ENCODE data around the gene ZNF563.
"Not testable (repeated sequence)": the region's sequence is repeated elsewhere in the genome, so short reads cannot be mapped to it uniquely, and the experiment has no call there.

ZNF563 gene

DNA sequence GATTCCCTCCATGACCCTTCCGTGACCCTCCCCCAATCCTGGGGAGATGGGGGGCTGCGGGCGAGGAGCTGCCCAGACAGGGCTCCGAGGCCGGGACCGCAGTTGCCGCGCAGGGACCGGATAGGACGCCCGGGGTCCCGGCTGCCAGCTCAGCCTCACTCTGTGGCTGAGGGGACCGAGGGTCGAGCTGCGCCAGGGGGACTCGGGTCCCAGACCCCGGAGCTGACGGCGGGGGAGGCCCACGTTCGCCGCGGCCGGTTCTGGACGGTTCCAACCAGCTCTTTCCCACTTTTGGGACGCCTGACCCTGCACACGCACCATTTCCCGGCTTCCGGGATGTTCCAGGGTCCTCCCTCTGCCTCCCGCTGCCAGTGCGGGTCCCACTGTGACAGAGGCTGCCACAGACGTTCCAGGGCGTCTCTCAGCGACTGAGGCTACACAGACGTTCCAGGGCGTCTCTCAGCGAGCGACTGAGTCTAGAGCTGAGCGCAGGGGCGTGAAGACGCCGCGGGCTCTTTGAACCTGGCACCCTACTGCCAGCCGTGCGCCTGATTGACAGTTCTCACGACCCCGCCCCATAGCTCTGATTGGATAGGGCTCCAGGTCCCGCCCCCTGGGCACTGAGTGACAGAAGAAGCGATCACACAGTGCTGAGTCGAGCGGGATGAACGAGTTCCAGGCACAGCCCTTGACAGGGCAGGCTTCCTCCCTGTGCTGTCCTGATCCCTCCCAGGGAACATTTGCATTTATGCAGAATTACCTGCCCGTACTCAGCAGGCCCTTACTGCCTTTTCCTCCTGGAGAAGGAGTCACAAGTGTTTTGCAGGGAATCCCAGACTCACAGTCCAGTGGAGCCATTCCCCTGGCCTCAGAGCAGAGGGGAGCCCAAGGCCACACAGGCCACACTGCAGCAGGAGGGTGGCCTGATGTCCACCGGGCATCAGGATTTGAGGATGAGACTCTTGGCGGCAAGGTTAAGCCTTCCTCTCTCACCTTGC is at the start of gene ZNF563:
Gene ZNF563, minus strand, starts transcription at position 472 of the 998 bp plus-strand sequence. Its CDS starts 151 bp downstream, at position 321.
- peak; percentile 98 for DNase-seq

DNA sequence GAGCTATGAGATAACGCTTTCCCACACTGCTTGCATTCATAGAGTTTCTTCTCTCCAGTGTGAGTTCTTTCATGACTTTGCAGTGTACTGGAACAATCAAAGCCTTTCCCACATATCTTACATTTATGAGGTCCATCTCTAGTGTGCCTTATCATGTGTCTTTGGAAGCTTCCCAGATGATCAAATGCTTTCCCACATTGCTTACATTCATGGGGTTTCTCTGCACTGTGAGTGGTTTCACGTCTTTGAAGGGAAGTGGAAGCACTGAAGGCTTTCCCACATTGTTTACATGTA is 47.0 kb upstream of the ZNF563 start:
- no peak for DNase-seq

DNA sequence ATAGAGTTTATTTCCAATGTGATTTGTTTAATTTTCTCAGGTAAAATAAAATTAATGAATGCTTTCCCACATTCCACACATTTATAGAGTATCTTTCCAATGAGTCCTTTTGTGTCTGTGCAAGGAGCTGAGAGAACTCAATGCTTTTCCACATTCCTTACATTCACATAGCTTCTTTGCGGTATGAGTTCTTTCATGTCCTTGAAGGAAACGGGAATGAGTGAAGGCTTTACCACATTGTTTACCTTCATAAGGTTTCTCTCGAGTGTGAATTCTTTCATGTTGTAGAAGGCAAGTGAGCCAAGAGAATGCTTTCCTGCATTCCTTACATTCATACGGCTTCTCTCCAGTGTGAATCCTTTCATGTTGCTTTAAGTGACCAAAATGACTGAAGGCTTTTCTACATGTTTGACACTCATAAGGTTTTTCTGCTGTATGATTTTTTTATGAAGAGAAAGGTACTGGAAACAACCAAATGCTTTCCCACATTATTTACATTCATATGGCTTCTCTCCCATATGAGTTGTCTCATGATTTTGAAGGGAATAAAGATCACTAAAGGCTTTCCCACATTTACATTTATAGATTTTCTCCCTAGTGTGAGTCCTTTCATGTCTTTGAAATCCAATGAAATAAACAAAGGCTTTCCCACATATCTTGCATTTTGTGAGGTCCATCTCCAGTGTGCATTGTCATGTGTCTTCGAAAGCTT is 46.5 kb upstream of the ZNF563 start:
- DNase-seq: no peak

DNA sequence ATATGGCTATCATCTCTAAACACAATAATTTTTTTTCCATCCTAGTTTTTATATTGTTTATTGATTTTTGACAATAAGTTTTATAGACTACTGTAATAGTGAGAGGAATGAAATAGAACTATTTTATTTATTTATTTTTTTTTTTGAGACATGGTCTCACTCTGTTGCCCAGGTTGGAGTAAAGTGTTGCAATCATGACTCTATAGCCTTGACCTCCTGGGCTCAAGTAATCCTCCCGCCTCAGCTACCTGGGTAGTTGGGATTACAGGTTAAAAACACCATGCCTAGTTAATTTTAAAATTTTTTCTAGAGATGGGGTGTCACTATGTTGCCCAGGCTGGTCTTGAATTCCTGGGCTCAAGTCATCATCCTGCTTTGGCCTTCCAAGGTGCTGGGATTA is 40.6 kb upstream of the ZNF563 start:
- no peak for DNase-seq

DNA sequence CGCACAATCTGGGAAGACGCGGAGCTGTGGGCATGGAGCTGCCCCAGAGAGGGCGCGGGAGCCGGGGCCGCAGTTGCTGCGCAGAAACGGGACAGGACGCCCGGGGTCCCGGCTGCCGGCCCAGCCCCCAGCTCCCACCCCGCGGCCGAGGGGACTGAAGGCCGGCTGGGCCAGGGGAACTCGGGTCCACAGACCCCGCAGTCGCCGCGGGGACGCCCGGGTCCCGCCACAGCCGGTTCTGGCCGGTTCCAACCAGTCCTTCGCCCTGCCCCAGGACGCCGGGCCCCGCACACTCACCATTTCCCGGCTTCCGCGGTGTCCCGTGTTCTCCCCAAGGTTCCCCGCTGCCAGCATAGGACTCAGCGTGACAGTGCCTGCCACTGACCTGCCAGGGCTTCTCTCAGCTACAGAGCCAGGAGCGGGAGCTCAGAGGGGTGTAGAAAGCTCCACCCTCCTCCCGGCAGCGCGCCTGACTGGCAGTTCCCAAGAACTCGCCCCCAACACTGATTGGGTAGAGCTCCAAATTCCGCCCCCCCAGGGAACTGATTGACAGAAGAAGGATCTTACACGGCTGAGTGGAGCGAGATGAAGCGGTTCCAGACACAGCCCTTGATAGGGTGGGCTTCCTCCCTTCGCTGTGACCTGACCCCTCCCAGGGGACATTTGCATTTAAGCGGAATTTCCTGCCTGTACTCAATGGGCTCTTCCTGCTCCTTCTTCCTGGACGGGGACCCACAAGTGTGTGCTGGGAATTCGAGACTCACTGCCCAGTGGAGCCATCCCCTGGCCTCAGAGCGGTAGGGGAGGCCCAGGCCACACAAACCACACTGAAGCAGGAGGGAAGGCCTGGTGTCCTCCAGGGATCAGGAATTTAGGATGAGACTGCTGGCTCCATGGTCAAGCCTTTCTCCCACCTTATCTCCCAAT is 32.1 kb upstream of the ZNF563 start, which contains the start of gene ZNF442:
Gene ZNF442, minus strand, starts transcription at position 448 of the 927 bp plus-strand sequence. CDS start 2,052 bp downstream, outside the sequence.
- DNase-seq: peak; percentile 98

DNA sequence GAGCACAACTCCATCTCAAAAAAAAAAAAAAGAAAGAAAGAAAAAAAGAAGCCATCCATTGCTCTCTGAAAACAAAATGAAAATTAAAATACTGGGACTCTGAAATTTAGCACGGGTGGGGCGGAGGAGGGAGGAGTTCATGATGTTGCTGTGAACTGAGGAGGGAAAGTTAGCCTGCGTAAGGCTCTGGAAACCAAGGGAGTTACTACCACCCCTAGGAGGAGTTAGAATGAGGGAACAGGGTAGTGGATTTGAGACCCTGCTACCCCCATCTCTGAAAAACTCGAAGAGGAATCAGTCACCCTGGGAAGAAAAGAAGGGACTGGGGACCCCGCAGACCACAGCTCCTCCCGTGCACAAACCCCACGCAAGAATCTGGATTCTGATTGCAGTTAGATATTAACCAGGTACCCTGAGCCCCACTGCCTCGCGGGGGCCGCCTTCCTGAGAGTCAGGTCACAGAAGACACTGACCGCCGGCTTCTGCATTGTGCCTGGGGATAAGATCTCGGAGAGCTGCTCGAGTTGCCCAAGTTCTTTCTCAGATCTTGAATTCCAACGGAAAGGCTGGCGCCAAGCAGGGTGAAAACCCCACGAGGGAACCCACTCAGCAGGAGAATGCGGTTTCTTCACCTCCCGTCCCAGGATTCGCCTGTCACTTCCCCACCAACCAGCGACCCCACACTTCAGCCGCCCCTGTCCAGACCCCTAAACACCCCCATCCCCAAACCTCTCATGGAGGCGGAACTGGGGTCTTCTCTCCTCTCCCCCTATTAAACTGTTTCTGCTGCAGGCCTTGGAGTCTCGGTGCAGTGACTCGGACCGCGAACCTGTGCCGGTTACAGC is 31.2 kb upstream of the ZNF563 start:
- peak; percentile 38 for DNase-seq

DNA sequence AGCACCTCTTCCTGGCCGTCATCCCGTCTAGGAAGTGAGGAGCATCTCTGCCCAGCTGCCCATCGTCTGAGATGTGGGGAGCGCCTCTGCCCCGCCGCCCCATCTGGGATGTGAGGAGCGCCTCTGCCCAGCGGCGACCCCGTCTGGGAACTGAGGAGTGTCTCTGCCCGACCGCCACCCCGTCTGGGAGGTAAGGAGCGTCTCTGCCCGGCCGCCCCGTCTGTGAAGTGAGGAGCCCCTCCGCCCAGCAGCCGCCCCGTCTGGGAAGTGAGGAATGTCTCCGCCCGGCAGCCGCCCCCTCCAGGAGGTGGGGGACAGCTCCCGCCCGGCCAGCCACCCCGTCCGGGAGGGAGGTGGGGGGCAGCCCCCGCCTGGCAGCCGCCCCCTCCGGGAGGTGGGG is 28.8 kb upstream of the ZNF563 start:
- not testable (repeated sequence) for DNase-seq

DNA sequence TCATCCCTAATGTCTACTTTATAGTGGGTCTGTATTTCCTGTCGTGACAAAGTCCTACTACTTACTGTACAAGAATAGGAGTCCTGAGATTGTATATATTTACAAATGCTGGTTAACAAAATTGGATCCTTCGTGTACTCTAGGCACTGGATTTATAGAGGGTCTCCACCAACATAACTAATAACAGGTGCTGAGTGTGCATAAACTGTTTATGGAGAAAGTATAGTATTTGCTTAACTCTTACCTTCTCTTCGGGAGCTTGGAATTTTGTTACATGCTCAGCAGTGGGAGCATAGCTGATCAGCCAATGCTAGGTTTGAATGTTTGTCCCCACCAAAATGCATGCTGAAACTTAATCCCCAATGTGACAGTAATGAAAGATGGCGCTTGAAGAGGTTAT is 19.9 kb upstream of the ZNF563 start:
- no peak for DNase-seq

DNA sequence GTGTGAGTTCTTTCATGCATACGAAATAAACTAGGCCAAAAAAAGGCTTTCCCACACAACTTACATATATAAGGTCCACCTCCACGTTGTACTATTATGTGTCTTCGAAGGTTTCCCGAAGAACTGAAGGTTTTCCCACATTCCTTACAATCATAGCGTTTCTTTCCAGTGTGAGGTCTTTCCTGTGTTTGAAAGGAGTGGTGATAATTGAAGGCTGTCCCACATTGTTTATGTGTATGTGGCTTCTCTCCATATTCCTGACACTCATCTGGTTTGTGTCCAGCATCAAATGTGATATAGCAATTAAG is 17.4 kb upstream of the ZNF563 start:
- no peak for DNase-seq

DNA sequence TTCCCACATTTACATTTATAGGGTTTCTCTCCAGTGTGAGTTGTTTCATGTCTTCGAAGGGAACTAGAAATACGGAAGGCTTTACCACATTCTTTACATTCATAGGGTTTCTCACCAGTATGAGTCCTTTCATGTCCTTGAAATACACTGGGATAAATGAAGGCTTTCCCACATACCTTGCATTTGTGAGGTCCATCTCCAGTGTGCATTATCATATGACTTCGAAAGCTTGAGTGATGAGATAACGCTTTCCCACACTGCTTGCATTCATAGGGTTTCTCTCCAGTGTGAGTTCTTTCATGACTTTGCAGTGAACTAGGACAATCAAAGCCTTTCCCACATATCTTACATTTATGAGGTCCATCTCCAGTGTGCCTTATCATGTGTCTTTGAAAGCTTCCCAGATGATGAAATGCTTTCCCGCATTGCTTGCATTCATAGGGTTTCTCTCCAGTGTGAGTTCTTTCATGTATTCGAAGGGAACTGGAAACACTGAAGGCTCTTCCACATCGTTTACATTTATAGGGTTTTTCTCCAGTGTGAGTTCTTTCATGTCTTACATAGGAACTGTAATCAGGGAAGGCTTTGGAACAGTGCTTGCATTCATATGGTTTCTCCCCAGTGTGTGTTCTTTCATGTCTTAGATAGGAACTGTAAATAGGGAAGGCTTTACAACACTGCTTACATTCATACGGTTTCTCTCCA is 16.9 kb upstream of the ZNF563 start:
- DNase-seq: no peak

DNA sequence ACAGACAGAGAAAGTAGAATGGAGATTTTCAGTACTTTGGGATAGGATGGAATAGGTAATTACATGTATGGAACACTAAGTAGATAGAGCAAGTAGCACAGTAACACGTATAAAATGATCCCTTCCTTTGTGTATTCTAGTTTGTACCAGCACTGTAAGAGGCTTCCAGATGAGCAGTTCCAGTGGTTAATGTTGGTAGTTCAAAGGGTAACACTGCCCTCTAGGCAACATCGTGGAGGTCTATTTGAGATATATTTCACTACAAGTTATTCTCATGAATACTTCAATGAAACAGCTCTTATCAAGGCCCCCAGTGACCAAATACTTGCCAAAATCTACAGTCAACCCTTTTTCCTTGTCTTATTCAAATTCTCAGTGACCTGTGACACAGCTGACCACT is 13.5 kb upstream of the ZNF563 start:
- no peak for DNase-seq

DNA sequence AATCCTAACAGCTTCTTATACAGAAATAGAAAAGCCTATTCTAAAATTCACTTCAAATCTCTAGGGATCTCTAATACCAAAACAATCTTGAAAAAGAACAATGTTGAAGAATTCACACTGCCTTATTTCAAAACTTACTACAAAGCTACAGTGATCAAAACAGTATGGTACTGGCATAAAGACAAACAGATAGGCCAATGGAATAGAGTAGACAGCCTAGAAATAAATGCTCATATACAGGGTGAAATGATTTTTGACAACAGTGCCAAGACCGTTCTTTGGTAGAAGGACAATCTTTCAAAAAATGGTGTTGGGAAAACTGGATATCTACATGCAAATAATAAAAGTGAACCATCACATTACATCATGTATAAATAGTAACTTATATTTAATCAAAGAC is 11.8 kb upstream of the ZNF563 start:
- no peak for DNase-seq

DNA sequence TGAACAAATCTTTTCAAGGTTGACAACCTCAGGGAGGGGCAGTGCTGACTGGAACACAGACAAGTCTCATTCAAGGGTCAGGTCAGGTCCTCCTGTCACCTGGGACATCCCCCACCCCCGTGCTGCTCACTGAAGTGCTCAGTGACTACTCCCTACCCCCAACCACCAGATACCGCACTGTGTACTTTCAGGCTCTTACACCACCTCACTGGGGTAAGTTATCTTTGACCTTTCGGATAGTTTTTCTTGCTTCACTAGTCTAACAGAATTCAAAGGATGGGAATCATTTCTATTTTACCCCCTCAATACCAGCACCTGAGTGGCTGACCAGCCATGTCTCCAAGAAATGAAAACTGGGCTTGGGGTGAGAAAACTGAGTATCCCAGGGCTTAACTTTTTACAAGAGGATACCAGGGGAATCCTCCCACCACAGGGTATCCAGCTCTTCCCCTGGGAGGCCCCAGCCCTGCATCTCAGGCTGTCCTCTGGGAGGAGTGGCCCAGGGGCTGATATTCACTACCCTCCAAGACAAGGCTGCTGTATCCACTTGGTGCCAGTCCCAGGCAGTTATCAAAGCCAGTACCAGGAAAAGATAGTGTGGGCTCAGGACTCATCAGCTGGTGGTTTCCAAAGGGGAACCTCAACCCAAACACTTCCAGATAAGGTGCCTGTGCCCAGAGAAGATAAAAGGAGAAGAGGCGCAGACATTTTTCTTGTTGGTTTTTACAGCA is 2.1 kb downstream of the ZNF563 start:
- DNase-seq: no peak

DNA sequence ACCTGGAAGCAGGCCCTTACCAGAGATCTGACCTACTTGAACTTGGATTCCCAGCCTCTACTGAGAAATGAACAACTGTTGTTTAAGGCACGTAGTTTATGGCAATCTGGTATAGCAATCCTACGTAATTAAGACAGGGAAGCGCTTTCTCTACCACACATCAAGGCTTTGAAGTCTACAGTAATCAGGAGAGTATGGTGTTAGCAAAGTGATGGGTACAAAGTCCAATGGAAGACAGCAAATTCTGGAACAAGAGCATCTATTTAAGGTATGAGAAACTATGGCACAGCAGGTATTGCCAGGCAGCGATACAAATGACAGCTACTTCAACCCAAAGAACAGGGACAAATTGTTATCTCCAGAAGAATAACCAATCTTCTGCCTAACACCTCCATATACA is 3.1 kb downstream of the ZNF563 start:
- no peak for DNase-seq

DNA sequence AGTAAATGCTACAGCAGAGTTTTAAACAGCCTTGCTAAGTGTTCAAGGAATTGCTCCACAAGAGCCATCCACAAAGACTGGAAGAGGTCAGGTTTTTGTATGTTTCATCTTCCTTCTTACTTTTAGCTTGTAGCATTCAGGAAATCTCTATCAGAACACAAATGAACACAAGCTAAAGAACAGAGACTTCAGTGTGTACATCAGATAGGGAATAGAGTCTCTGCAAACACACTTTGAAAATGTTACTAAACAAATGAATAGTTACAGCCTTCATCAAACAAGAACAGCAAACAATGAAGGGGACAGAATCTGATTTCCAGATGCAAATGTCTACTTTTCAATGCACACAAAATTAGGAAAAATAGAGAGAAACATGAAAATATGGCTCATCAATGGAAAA is 7.7 kb downstream of the ZNF563 start:
- DNase-seq: no peak

DNA sequence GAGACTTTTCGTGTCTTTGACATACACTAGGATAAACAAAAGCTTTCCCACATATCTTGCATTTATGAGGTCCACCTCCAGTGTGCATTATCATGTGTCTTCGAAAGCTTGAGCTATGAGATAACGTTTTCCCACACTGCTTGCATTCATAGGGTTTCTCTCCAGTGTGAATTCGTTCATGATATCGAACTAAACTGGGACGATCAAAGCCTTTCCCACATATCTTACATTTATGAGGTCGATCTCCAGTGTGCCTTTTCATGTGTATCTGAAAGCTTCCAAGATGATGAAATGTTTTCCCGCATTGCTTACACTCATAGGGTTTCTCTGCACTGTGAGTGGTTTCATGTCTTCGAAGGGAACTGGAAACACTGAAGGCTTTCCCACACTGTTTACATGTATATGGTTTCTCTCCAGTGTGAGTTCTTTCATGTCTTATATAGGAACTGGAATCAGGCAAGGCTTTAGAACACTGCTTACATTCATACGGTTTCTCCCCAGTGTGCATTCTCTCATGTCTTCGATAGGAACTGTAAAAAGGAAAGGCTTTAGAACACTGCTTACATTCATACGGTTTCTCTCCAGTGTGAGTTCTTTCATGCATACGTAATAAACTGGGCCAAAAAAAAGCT is 14.5 kb downstream of the ZNF563 start:
- DNase-seq: no peak

DNA sequence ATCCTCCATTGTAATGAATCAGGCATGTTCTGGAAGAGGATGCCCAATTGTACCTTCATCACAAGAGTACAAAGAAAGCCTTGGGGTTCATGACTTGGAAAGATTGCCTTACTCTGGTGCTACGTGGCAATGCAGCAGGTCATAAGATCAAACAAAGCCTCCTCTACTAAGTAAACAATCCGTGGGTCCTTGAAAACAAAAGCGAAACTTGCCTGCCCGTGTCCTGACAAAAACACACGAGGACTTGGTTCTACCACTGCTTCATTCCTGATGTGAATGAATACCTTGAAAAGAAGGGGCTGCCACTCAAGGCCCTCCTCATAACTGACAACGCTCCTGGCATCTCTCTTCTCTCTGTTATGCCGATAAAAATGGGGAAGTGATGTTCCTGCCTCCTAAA is 18.9 kb downstream of the ZNF563 start:
- DNase-seq: no peak

DNA sequence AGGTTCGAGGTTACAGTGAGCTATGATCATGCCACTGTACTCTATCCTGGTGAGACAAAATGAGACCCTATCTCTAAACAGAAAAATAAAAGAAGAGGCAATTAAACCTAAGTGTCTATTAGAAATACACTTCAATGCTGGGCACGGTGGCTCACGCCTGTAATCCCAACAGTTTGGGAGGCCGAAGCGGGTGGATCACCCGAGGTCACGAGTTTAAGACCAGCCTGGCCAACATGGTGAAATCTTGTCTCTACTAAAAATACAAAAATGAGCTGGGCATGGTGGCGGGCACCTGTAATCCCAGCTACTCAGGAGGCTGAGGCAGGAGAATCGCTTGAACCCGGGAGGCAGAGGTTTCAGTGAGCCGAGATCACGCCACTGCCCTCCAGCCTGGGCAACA is 24.5 kb downstream of the ZNF563 start:
- DNase-seq: not testable (repeated sequence)

DNA sequence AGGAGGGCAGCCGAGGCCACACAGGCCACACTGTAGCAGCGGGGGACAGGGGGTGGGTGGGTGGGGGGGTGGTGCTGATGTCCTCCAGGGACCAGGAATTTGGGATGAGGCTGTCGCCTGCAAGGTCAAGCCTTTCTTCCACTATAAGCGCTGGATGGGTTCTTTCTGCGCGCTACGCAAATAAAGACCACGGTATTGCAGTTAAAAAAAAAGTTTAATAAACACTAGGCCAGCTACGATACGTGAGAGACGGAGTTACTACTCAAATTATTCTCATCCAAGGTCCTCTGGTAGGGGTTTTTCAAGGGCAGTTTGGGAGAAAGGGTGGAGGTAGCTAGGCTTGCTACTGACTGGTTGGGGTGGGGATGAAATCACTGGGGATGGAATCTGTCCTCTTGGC is 38.2 kb downstream of the ZNF563 start:
- DNase-seq: no peak

Data from right hindlimb (tissue), 1 donor.